GM19023 (cell line): ENCODE measurements around the gene NAA60.
"Not testable (repeated sequence)": the region's sequence is repeated elsewhere in the genome, so short reads cannot be mapped to it uniquely, and the experiment has no call there.

ENCODE experiments used
- ATAC-seq: cut with Tn5 transposase; IDR thresholded peaks from one replicate; pipeline ENCODE4 v1.9.1; 2021; ENCODE audit warnings: mild to moderate bottlenecking, moderate library complexity; ENCODE audit not compliant: unreplicated experiment

Gene NAA60

GRCh38 chr16:3461151-3461550 is 17.7 kb downstream of the NAA60 start:
- ATAC-seq, result no peak

- no peak for ATAC-seq
Measured at GRCh38 chr16:3465301-3465700, 21.8 kb downstream of the NAA60 start.

- ATAC-seq, result no peak
Measured at GRCh38 chr16:3465911-3466584, 22.6 kb downstream of the NAA60 start.

GRCh38 chr16:3467182-3467581 is 23.7 kb downstream of the NAA60 start:
- ATAC-seq, result no peak

GRCh38 chr16:3467921-3468320 is 24.4 kb downstream of the NAA60 start:
- no peak for ATAC-seq

- ATAC-seq, result no peak
Measured at GRCh38 chr16:3468501-3468900, 25.0 kb downstream of the NAA60 start.

- no peak for ATAC-seq
Measured at GRCh38 chr16:3469736-3470135, 26.3 kb downstream of the NAA60 start.

- ATAC-seq, result no peak
Measured at GRCh38 chr16:3470723-3471122, 27.2 kb downstream of the NAA60 start.

- no peak for ATAC-seq
Measured at GRCh38 chr16:3471518-3472176, 28.2 kb downstream of the NAA60 start.

GRCh38 chr16:3472878-3473595 is 29.6 kb downstream of the NAA60 start:
- no peak for ATAC-seq

- not testable (repeated sequence) for ATAC-seq
Measured at GRCh38 chr16:3473596-3473943, 30.1 kb downstream of the NAA60 start.

- ATAC-seq, result no peak
Measured at GRCh38 chr16:3474136-3474779, 30.8 kb downstream of the NAA60 start.

- ATAC-seq, result not testable (repeated sequence)
Measured at GRCh38 chr16:3474870-3475269, 31.4 kb downstream of the NAA60 start.

- ATAC-seq, result no peak
Measured at GRCh38 chr16:3475604-3476375, 32.3 kb downstream of the NAA60 start.

- ATAC-seq, result no peak
Measured at GRCh38 chr16:3476409-3476808, 32.9 kb downstream of the NAA60 start.

GRCh38 chr16:3478242-3478925 is 34.9 kb downstream of the NAA60 start:
- ATAC-seq, result no peak

- no peak for ATAC-seq
Measured at GRCh38 chr16:3479654-3480216, 36.3 kb downstream of the NAA60 start.

GRCh38 chr16:3480901-3481695 is 37.6 kb downstream of the NAA60 start:
- ATAC-seq, result no peak
